Measurements from ENCODE around the gene CLCN1. TPM values are rescaled to one million over a fixed set of nuclear protein-coding genes. Genes with fewer than 3 reads are reported as not detected.

The CLCN1 gene
- total RNA-seq, 1 donor from 2014 or later, result not detected

DNA sequence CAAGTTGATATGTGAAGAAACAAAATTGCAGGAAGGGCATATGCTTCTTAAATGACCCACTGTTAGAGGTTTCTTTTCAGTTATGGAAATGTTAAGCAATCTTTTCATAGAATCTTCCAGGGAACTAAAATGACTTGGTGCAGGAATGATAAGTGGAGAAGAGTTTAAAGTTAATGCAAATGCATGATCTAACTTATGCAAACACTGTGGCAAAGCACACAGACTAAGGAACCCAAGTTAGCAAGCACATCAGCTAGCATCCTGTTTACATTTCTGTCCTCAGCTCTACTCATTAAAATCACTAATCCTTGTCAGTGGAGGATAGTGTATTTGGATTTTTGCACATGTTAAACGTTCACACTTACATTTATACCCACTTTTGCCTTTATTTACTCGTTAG lies 9.3 kb downstream of the CLCN1 start:
- Mint-ChIP-seq H3K4me1 (ENCODE audit: unreplicated experiment) (peaks cover 17% of the 10 kb centered on the region), H3K36me3 (ENCODE audit: low read depth, unreplicated experiment) (peaks cover 3% of the 10 kb centered on the region), H3K4me3 (ENCODE audit: unreplicated experiment) (no peak overlapping the region), H3K27me3 (ENCODE audit: unreplicated experiment) (peaks cover 6% of the 10 kb centered on the region), H3K9me3 (ENCODE audit: unreplicated experiment) (no peaks in the 10 kb centered on the region), H3K27ac (ENCODE audit: unreplicated experiment) (no peak overlapping the region)
- TF ChIP-seq, protein P1, sequence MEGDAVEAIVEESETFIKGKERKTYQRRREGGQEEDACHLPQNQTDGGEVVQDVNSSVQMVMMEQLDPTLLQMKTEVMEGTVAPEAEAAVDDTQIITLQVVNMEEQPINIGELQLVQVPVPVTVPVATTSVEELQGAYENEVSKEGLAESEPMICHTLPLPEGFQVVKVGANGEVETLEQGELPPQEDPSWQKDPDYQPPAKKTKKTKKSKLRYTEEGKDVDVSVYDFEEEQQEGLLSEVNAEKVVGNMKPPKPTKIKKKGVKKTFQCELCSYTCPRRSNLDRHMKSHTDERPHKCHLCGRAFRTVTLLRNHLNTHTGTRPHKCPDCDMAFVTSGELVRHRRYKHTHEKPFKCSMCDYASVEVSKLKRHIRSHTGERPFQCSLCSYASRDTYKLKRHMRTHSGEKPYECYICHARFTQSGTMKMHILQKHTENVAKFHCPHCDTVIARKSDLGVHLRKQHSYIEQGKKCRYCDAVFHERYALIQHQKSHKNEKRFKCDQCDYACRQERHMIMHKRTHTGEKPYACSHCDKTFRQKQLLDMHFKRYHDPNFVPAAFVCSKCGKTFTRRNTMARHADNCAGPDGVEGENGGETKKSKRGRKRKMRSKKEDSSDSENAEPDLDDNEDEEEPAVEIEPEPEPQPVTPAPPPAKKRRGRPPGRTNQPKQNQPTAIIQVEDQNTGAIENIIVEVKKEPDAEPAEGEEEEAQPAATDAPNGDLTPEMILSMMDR (IDR thresholded peaks at IDR 0.05; ENCODE audit: unreplicated experiment), result no peak
- no peak for DNase-seq (ENCODE audit: low spot score)

GRCh38 chr7:143327903-143328302 lies 12.0 kb downstream of the CLCN1 start:
- no peaks in the 10 kb centered on the region for H3K36me3 Mint-ChIP-seq (ENCODE audit: low read depth, unreplicated experiment)
- no peaks in the 10 kb centered on the region for H3K9me3 Mint-ChIP-seq (ENCODE audit: unreplicated experiment)
- DNase-seq (ENCODE audit: low spot score), result no peak
- H3K4me3 Mint-ChIP-seq (ENCODE audit: unreplicated experiment), result no peak overlapping the region
- H3K27me3 Mint-ChIP-seq (ENCODE audit: unreplicated experiment), result peaks cover 4% of the 10 kb centered on the region
- TF ChIP-seq, protein P1 (IDR thresholded peaks at IDR 0.05; ENCODE audit: unreplicated experiment), result no peak
- peaks cover 12% of the 10 kb centered on the region for H3K4me1 Mint-ChIP-seq (ENCODE audit: unreplicated experiment)
- no peak overlapping the region for H3K27ac Mint-ChIP-seq (ENCODE audit: unreplicated experiment)

DNA sequence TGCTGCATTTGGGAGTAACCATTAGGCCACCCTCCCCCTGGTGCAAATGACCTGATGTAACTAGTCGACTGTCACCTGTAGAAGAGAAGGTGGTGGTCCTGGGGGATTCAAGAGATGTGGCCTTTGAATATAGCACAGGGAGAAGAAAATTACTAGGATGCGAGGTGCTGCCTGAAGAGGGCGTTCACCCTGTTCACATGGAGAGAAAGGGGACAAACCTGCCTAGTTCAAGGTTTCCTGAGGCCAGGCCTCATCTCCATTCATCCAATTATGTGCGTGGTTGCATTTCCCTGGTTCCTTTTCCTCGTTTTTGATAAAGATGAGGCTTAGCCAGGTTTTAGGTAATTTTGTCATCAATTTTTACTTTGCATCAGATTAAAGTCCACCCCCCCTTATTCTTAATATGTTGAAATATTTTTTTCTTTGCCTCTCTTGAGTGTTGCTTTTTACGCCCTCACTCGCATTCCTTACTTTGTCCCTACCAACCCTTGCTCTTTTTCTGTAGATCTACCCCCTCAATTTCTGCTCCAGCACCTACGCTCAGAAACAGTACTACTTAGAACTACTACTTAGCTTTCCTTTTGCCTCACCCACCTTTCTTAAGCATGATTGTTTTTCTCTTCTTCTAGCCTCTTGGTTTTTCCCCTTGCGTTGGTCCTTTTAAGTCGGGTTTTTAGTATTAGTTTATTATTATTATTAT lies 13.7 kb downstream of the CLCN1 start:
- no peaks in the 10 kb centered on the region for H3K9me3 Mint-ChIP-seq (ENCODE audit: unreplicated experiment)
- TF ChIP-seq, protein P1 (IDR thresholded peaks at IDR 0.05; ENCODE audit: unreplicated experiment), result no peak
- H3K36me3 Mint-ChIP-seq (ENCODE audit: low read depth, unreplicated experiment), result no peaks in the 10 kb centered on the region
- peaks cover 1% of the 10 kb centered on the region for H3K27me3 Mint-ChIP-seq (ENCODE audit: unreplicated experiment)
- no peak for DNase-seq (ENCODE audit: low spot score)
- no peak overlapping the region for H3K27ac Mint-ChIP-seq (ENCODE audit: unreplicated experiment)
- H3K4me1 Mint-ChIP-seq (ENCODE audit: unreplicated experiment), result peaks cover 8% of the 10 kb centered on the region
- H3K4me3 Mint-ChIP-seq (ENCODE audit: unreplicated experiment), result no peak overlapping the region

- H3K4me3 Mint-ChIP-seq (ENCODE audit: unreplicated experiment), result no peak overlapping the region
- H3K27ac Mint-ChIP-seq (ENCODE audit: unreplicated experiment), result no peak overlapping the region
- no peak for DNase-seq (ENCODE audit: low spot score)
- H3K27me3 Mint-ChIP-seq (ENCODE audit: unreplicated experiment), result peaks cover 1% of the 10 kb centered on the region
- peaks cover 3% of the 10 kb centered on the region for H3K36me3 Mint-ChIP-seq (ENCODE audit: low read depth, unreplicated experiment)
- H3K9me3 Mint-ChIP-seq (ENCODE audit: unreplicated experiment), result no peaks in the 10 kb centered on the region
- no peaks in the 10 kb centered on the region for H3K4me1 Mint-ChIP-seq (ENCODE audit: unreplicated experiment)
- TF ChIP-seq, protein P1 (IDR thresholded peaks at IDR 0.05; ENCODE audit: unreplicated experiment), result no peak
Observed at GRCh38 chr7:143331179-143331801, 15.4 kb downstream of the CLCN1 start.

DNA sequence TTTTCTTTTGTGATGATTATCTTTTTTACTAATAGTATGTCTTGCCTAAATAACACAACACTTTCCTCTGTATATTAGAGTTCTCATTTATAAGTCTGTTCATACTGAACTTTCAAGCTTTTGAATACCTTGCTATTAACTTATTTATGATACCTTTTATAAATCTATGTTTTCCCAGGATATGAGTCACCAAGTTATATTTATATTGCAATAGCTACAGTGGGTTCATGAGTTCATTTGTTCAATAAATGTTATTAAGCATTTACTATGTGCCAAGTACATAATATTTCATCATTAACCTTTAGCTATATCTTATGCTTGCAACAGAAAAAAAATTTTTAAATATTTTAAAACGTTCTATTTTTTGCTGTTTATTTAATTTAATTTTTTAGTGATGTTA lies 18.3 kb downstream of the CLCN1 start:
- H3K4me3 Mint-ChIP-seq (ENCODE audit: unreplicated experiment), result no peak overlapping the region
- no peaks in the 10 kb centered on the region for H3K9me3 Mint-ChIP-seq (ENCODE audit: unreplicated experiment)
- H3K4me1 Mint-ChIP-seq (ENCODE audit: unreplicated experiment), result peaks cover 2% of the 10 kb centered on the region
- no peak overlapping the region for H3K27ac Mint-ChIP-seq (ENCODE audit: unreplicated experiment)
- no peaks in the 10 kb centered on the region for H3K27me3 Mint-ChIP-seq (ENCODE audit: unreplicated experiment)
- DNase-seq (ENCODE audit: low spot score), result no peak
- TF ChIP-seq, protein P1 (IDR thresholded peaks at IDR 0.05; ENCODE audit: unreplicated experiment), result no peak
- peaks cover 3% of the 10 kb centered on the region for H3K36me3 Mint-ChIP-seq (ENCODE audit: low read depth, unreplicated experiment)
